Osteoblast (primary cell): ENCODE results near the gene BIN1. TPM values are rescaled to one million over a fixed set of nuclear protein-coding genes. Genes with fewer than 3 reads are reported as not detected.

Source experiments
- DNase-seq: peaks from one replicate; pipeline ENCODE4 v3.0.0; 2011; ENCODE audit warnings: low spot score, mixed read lengths; ENCODE audit not compliant: insufficient read length; ENCODE audit errors: missing footprints
- H2AFZ ChIP-seq: 2 replicates; pipeline ENCODE4 v1.6.0; 2011; ENCODE audit warnings: mild to moderate bottlenecking, low read length
- H3K27ac ChIP-seq: 2 replicates; pipeline ENCODE4 v1.5.1; 2011; ENCODE audit warnings: mild to moderate bottlenecking, low read depth, low read length, moderate library complexity
- H3K27me3 ChIP-seq: 2 replicates; pipeline ENCODE4 v1.6.0; 2012; ENCODE audit warnings: mild to moderate bottlenecking, control low read depth, inconsistent platforms, low read length, moderate library complexity; ENCODE audit not compliant: insufficient read depth
- H3K36me3 ChIP-seq: 2 replicates; pipeline ENCODE4 v1.5.1; 2011; ENCODE audit warnings: mild to moderate bottlenecking, low read length, control low read depth, moderate library complexity; ENCODE audit not compliant: insufficient read depth
- H3K4me1 ChIP-seq: 2 replicates; pipeline ENCODE4 v1.5.1; 2011; ENCODE audit warnings: mild to moderate bottlenecking, low read length, control low read depth, moderate library complexity; ENCODE audit not compliant: insufficient read depth
- H3K4me2 ChIP-seq: 2 replicates; pipeline ENCODE4 v1.6.0; 2011; ENCODE audit warnings: mild to moderate bottlenecking, low read length; ENCODE audit not compliant: insufficient read depth
- H3K4me3 ChIP-seq: fragments of 200-600 bp; sonication (generic); 3 replicates; pipeline ENCODE4 v1.5.1; 2012; ENCODE audit warnings: mild to moderate bottlenecking, low read length, inconsistent platforms; ENCODE audit not compliant: insufficient read depth
- H3K79me2 ChIP-seq: 2 replicates; pipeline ENCODE4 v1.6.0; 2012; ENCODE audit warnings: mild to moderate bottlenecking, low read length, control low read depth, inconsistent platforms; ENCODE audit not compliant: insufficient read depth
- H3K9me3 ChIP-seq: 2 replicates; pipeline ENCODE4 v1.5.1; 2011; ENCODE audit warnings: low read depth, low read length, control low read depth
- H4K20me1 ChIP-seq: 2 replicates; pipeline ENCODE4 v1.6.0; 2012; ENCODE audit warnings: mild to moderate bottlenecking, low read length, control low read depth; ENCODE audit not compliant: insufficient read depth
- total RNA-seq: library from RNA; depleted of rRNA; stranded (reverse); fragments of >200 nt; gene quantifications from 2 replicates; pipeline ENCODE4 v1.2.3, GENCODE V29; 2012
- TF ChIP-seq, protein P1 (sequence below): IDR thresholded peaks from 2 replicates; pipeline ENCODE4 v1.5.1; 2011; ENCODE audit warnings: mild to moderate bottlenecking, low read depth, low read length, moderate library complexity; ENCODE audit errors: extremely low read depth

Gene BIN1
- total RNA-seq, 1 donor: 85.4 TPM

GRCh38 chr2:127097841-127098651 lies 8.9 kb downstream of the BIN1 start:
- Histone ChIP-seq H3K4me2 (no peak overlapping the region), H3K79me2 (peaks cover 94% of the 10 kb centered on the region), H3K36me3 (no peaks in the 10 kb centered on the region), H3K4me3 (no peak overlapping the region), H2AFZ (no peak overlapping the region), H3K9me3 (no peaks in the 10 kb centered on the region), H3K4me1 (peaks cover 27% of the 10 kb centered on the region), H3K27ac (no peak overlapping the region), H3K27me3 (no peaks in the 10 kb centered on the region), H4K20me1 (peaks cover 73% of the 10 kb centered on the region)
- DNase-seq: peak; percentile 82
- TF ChIP-seq, protein P1, sequence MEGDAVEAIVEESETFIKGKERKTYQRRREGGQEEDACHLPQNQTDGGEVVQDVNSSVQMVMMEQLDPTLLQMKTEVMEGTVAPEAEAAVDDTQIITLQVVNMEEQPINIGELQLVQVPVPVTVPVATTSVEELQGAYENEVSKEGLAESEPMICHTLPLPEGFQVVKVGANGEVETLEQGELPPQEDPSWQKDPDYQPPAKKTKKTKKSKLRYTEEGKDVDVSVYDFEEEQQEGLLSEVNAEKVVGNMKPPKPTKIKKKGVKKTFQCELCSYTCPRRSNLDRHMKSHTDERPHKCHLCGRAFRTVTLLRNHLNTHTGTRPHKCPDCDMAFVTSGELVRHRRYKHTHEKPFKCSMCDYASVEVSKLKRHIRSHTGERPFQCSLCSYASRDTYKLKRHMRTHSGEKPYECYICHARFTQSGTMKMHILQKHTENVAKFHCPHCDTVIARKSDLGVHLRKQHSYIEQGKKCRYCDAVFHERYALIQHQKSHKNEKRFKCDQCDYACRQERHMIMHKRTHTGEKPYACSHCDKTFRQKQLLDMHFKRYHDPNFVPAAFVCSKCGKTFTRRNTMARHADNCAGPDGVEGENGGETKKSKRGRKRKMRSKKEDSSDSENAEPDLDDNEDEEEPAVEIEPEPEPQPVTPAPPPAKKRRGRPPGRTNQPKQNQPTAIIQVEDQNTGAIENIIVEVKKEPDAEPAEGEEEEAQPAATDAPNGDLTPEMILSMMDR: no peak

GRCh38 chr2:127097471-127097765 lies 9.5 kb downstream of the BIN1 start:
- DNase-seq: peak; percentile 65
- Histone ChIP-seq H3K4me2 (no peak overlapping the region), H3K27ac (no peak overlapping the region), H3K4me1 (peaks cover 26% of the 10 kb centered on the region), H3K4me3 (no peak overlapping the region), H3K9me3 (no peaks in the 10 kb centered on the region), H2AFZ (no peak overlapping the region), H3K36me3 (no peaks in the 10 kb centered on the region), H3K27me3 (no peaks in the 10 kb centered on the region), H3K79me2 (peaks cover 91% of the 10 kb centered on the region), H4K20me1 (peaks cover 68% of the 10 kb centered on the region)
- TF ChIP-seq, protein P1: no peak

DNA sequence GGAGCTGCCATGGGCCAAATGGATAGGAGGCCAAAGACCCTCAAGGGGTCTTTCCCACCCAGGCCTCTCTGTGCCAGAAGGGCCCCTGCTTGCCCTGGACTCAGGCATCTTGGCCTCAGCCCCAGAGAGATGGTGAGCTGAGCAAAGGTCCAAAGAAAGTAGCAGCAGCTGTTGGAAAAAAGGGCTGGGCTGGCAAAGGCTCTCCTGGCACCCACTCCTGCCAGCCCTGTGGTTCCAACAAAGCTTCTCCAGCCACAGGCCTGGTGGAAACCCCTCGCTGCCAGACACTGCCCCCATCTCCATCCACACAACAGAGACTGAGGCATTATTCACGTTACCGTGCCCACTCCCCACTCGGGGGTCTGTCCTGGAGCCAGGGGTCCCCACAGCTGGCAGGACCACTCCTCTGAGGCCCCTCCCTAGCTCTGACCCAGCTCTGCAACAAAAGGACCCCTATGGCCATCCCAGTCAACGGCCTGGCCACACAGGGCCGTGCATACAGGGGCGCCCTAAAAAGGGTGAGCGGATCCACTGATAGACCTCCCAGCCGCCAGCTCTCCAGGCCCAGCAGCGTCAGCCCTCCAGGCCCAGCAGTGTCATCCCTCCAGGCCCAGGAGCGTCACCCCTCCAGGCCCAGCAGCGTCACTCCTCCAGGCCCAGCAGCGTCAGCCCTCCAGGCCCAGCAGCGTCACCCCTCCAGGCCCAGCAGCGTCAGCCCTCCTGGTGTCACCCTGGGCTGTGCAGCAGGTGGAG lies 10.1 kb downstream of the BIN1 start:
- H3K4me2 ChIP-seq: no peak overlapping the region
- H4K20me1 ChIP-seq: peaks cover 63% of the 10 kb centered on the region
- H3K36me3 ChIP-seq: no peaks in the 10 kb centered on the region
- H3K79me2 ChIP-seq: peaks cover 90% of the 10 kb centered on the region
- no peaks in the 10 kb centered on the region for H3K9me3 ChIP-seq
- TF ChIP-seq, protein P1: no peak
- H3K27me3 ChIP-seq: no peaks in the 10 kb centered on the region
- H3K4me3 ChIP-seq: no peak overlapping the region
- H3K4me1 ChIP-seq: peaks cover 24% of the 10 kb centered on the region
- peak; percentile 66 for DNase-seq
- H3K27ac ChIP-seq: no peak overlapping the region
- H2AFZ ChIP-seq: no peak overlapping the region

GRCh38 chr2:127096280-127096679 lies 10.7 kb downstream of the BIN1 start:
- Histone ChIP-seq H3K36me3 (no peaks in the 10 kb centered on the region), H3K4me3 (no peak overlapping the region), H3K27ac (no peak overlapping the region), H3K4me1 (peaks cover 23% of the 10 kb centered on the region), H2AFZ (no peak overlapping the region), H3K79me2 (peaks cover 86% of the 10 kb centered on the region), H3K27me3 (no peaks in the 10 kb centered on the region), H3K4me2 (no peak overlapping the region), H3K9me3 (no peaks in the 10 kb centered on the region), H4K20me1 (peaks cover 58% of the 10 kb centered on the region)
- TF ChIP-seq, protein P1: no peak
- peak; percentile 61 for DNase-seq
